Measurements from ENCODE around the gene SPOPL.
"Not testable (repeated sequence)": the region's sequence is repeated elsewhere in the genome, so short reads cannot be mapped to it uniquely, and the experiment has no call there.

Gene SPOPL

GRCh38 chr2:138536740-138537139 is 35.2 kb downstream of the SPOPL start:
- Histone ChIP-seq H4K20me1 (ENCODE audit: low read depth, low read length) (peaks cover 7% of the 10 kb centered on the region; the same call in 1 of the 2 replicates), H3F3A (ENCODE audit: insufficient read depth) (no peaks in the 10 kb centered on the region), H3K27ac (ENCODE audit: low read depth, low read length) (no peak overlapping the region), H3K79me2 (ENCODE audit: insufficient read depth, low read length) (peaks cover 68% of the 10 kb centered on the region), H2AFZ (ENCODE audit: low read depth, low read length, severe bottlenecking) (no peak overlapping the region), H3K9me2 (replicated peaks; ENCODE audit: insufficient read depth, low read length) (no peaks in the 10 kb centered on the region), H3K36me3 (ENCODE audit: low read length) (peaks cover 11% of the 10 kb centered on the region; the same call in 1 of the 2 replicates), H3K4me3 (ENCODE audit: insufficient read depth, low read length, poor library complexity, severe bottlenecking) (no peak overlapping the region), H3K27me3 (ENCODE audit: low read length) (no peaks in the 10 kb centered on the region), H3K4me2 (ENCODE audit: low read depth, low read length, poor library complexity, severe bottlenecking) (no peak overlapping the region), H3K9ac (ENCODE audit: low read length) (no peak overlapping the region), H3K9me3 (ENCODE audit: insufficient read depth, low read length) (no peaks in the 10 kb centered on the region; the same call in 1 of the 2 replicates)
- no peak for TF ChIP-seq CTCF (IDR thresholded peaks at IDR 0.05; ENCODE audit: insufficient read depth, low read length, poor library complexity, severe bottlenecking)
- no peak for TF ChIP-seq EZH2phosphoT487 (conservative IDR thresholded peaks at IDR 0.05; ENCODE audit: low read length)

- Histone ChIP-seq H2AFZ (ENCODE audit: low read depth, low read length, severe bottlenecking) (no peak overlapping the region), H3K36me3 (ENCODE audit: low read length) (peaks cover 11% of the 10 kb centered on the region; the same call in 1 of the 2 replicates), H3F3A (ENCODE audit: insufficient read depth) (no peaks in the 10 kb centered on the region), H4K20me1 (ENCODE audit: low read depth, low read length) (peaks cover 6% of the 10 kb centered on the region; the same call in 1 of the 2 replicates), H3K4me3 (ENCODE audit: insufficient read depth, low read length, poor library complexity, severe bottlenecking) (no peak overlapping the region), H3K9ac (ENCODE audit: low read length) (no peak overlapping the region), H3K4me2 (ENCODE audit: low read depth, low read length, poor library complexity, severe bottlenecking) (no peak overlapping the region), H3K9me3 (ENCODE audit: insufficient read depth, low read length) (no peaks in the 10 kb centered on the region; the same call in 1 of the 2 replicates), H3K27ac (ENCODE audit: low read depth, low read length) (no peak overlapping the region), H3K79me2 (ENCODE audit: insufficient read depth, low read length) (peaks cover 63% of the 10 kb centered on the region), H3K9me2 (replicated peaks; ENCODE audit: insufficient read depth, low read length) (no peaks in the 10 kb centered on the region), H3K27me3 (ENCODE audit: low read length) (no peaks in the 10 kb centered on the region)
- no peak for TF ChIP-seq CTCF (IDR thresholded peaks at IDR 0.05; ENCODE audit: insufficient read depth, low read length, poor library complexity, severe bottlenecking)
- no peak for TF ChIP-seq EZH2phosphoT487 (conservative IDR thresholded peaks at IDR 0.05; ENCODE audit: low read length)
Observed at GRCh38 chr2:138537170-138537915, 35.8 kb downstream of the SPOPL start.

GRCh38 chr2:138544206-138544605 is 42.6 kb downstream of the SPOPL start:
- H3K9me3 ChIP-seq (ENCODE audit: insufficient read depth, low read length); H3K4me2 ChIP-seq (ENCODE audit: low read depth, low read length, poor library complexity, severe bottlenecking); H3K27me3 ChIP-seq (ENCODE audit: low read length); H2AFZ ChIP-seq (ENCODE audit: low read depth, low read length, severe bottlenecking); H4K20me1 ChIP-seq (ENCODE audit: low read depth, low read length); H3F3A ChIP-seq (ENCODE audit: insufficient read depth); H3K36me3 ChIP-seq (ENCODE audit: low read length); H3K9ac ChIP-seq (ENCODE audit: low read length); H3K4me3 ChIP-seq (ENCODE audit: insufficient read depth, low read length, poor library complexity, severe bottlenecking); H3K9me2 ChIP-seq (replicated peaks; ENCODE audit: insufficient read depth, low read length); H3K27ac ChIP-seq (ENCODE audit: low read depth, low read length): not testable (repeated sequence)
- H3K79me2 ChIP-seq (ENCODE audit: insufficient read depth, low read length), result peaks cover 55% of the 10 kb centered on the region

- H4K20me1 ChIP-seq (ENCODE audit: low read depth, low read length), result peaks cover 6% of the 10 kb centered on the region
- TF ChIP-seq EZH2phosphoT487 (conservative IDR thresholded peaks at IDR 0.05; ENCODE audit: low read length) (no peak), CTCF (IDR thresholded peaks at IDR 0.05; ENCODE audit: insufficient read depth, low read length, poor library complexity, severe bottlenecking) (no peak)
- no peak overlapping the region for H3K4me2 ChIP-seq (ENCODE audit: low read depth, low read length, poor library complexity, severe bottlenecking)
- no peak overlapping the region for H2AFZ ChIP-seq (ENCODE audit: low read depth, low read length, severe bottlenecking)
- no peak overlapping the region for H3K9ac ChIP-seq (ENCODE audit: low read length)
- H3K79me2 ChIP-seq (ENCODE audit: insufficient read depth, low read length), result peaks cover 58% of the 10 kb centered on the region
- H3K9me2 ChIP-seq (replicated peaks; ENCODE audit: insufficient read depth, low read length), result no peaks in the 10 kb centered on the region
- no peak overlapping the region for H3K27ac ChIP-seq (ENCODE audit: low read depth, low read length)
- no peaks in the 10 kb centered on the region for H3F3A ChIP-seq (ENCODE audit: insufficient read depth)
- H3K27me3 ChIP-seq (ENCODE audit: low read length), result no peaks in the 10 kb centered on the region
- peaks cover 24% of the 10 kb centered on the region for H3K36me3 ChIP-seq (ENCODE audit: low read length)
- no peaks in the 10 kb centered on the region for H3K9me3 ChIP-seq (ENCODE audit: insufficient read depth, low read length)
- no peak overlapping the region for H3K4me3 ChIP-seq (ENCODE audit: insufficient read depth, low read length, poor library complexity, severe bottlenecking)
Observed at GRCh38 chr2:138548796-138549195, 47.2 kb downstream of the SPOPL start.
